H54 (cell line): Measurements from ENCODE around the gene RUSF1.
A peak's percentile ranks its signal among the peaks of the same experiment; 100 is the strongest.

Source experiments
- DNase-seq: peaks from one replicate; pipeline ENCODE4 v3.0.0; 2011; ENCODE audit warnings: low spot score, mixed read lengths; ENCODE audit not compliant: insufficient read length
- FAIRE-seq: peaks from 3 replicates; lab custom pipeline; 2011; peaks lifted over from hg19 to GRCh38; lab: Jason Lieb, UNC
- POLR2A ChIP-seq: IDR thresholded peaks from 2 replicates; pipeline ENCODE4 v1.6.1; 2011; ENCODE audit warnings: low read depth, mild to moderate bottlenecking, low read length

Gene RUSF1

GRCh38 chr16:31464348-31464769 is 43.8 kb downstream of the RUSF1 start:
- no peak for FAIRE-seq
- TF ChIP-seq POLR2A, result no peak
- no peak for DNase-seq

DNA sequence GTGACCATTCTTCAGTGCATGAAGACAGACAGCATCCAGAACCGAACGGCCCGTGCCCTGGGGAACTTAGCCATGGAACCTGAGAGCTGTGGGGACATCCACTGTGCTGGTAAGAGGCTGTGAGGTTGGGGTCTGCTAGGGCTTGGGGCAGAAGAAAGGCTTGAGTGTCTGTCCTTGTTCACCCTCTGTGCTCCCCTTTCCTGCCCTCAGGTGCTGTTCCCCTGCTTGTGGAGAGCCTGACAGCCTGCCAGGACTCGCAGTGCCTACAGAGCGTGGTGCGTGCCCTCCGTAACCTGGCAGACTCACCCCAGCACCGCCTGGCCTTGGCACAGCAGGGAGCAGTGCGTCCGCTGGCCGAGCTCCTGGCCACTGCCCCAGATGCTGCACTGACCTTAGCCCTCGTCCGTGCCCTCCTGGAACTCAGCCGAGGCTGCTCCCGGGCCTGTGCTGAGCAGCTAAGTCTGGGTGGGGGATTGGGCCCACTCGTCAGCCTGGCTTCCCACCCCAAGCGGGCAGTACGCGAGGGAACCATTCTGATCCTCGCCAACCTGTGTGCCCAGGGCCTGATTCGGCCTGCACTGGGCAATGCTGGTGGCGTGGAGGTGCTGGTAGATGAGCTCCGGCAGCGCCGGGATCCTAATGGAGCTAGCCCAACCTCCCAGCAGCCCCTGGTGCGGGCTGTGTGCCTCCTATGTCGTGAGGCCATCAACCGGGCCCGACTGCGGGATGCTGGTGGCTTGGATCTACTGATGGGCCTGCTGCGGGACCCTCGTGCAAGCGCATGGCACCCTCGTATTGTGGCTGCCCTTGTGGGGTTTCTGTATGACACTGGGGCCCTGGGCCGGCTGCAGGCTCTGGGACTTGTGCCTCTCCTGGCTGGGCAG is 46.0 kb downstream of the RUSF1 start:
- DNase-seq, result no peak
- TF ChIP-seq POLR2A, result no peak
- FAIRE-seq, result no peak

DNA sequence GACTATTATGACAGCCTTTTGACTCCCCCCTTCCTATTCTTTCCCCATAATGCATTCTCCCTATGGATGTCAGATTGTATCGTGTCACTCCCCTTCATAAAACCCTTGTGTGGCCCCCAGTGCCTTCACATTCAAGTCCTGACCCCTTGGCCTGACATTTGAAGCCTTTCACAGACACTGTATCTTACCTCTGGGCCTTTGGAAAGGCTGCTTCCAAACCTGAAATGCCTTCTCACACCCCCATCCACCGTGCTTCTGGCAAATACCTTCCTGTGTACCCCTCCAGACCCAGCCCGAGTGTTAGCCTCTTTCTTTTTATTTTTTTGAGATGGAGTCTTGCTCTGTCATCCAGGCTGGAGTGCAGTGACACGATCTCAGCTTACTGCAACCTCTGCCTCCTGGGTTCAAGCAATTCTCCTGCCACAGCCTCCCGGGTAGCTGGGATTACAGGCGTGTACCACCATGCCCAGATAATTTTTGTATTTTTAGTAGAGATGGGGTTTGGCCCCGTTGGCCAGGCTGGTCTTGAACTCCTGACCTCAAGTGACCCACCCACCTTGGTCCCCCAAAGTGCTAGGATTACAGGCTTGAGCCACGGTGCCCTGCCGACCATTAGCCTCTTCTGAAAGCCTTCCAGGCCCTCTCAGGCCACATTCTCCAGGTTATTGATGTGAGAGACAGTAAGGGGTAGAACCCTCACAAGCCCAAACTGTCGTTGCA is 46.8 kb downstream of the RUSF1 start:
- no peak for TF ChIP-seq POLR2A
- FAIRE-seq, result no peak
- no peak for DNase-seq

DNA sequence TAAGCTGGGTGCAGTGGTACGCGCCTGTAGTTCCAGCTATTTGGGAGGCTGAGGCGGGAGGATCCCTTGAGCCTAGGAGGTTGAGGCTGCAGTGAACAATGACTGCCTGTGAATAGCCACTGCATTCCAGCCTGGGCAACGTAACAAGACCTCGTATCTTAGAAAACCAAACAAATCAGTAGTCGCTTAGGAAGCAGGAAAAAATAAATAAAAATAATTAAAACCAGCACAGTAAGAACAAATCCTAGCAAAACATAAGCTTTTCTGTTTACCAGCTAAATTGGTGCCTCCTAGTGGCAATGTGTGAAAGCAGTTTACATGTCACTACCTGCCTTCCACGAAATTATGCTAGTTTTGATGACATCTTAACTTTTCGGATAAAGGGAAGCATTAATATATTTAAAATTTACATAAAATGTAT is 47.6 kb downstream of the RUSF1 start:
- no peak for TF ChIP-seq POLR2A
- no peak for DNase-seq
- FAIRE-seq, result no peak

- peak; percentile 86 for DNase-seq
- peak; percentile 35; the same call in 1 of the 2 replicates for TF ChIP-seq POLR2A
- FAIRE-seq, result peak; percentile 43
Measured at GRCh38 chr16:31459687-31460581, 48.3 kb downstream of the RUSF1 start.

- DNase-seq, result peak; percentile 75
- peak; percentile 81 for FAIRE-seq
- peak; percentile 63 for TF ChIP-seq POLR2A
Measured at GRCh38 chr16:31458844-31459686, 49.1 kb downstream of the RUSF1 start, which contains the start of gene ARMC5. Gene ARMC5 (plus strand): TSS chr16:31459501. CDS start chr16:31459525, 24 bp downstream.

GRCh38 chr16:31458073-31458843 is 49.9 kb downstream of the RUSF1 start:
- TF ChIP-seq POLR2A, result no peak
- FAIRE-seq (no peak), DNase-seq (no peak)

GRCh38 chr16:31456988-31457360 is 51.2 kb downstream of the RUSF1 start:
- no peak for TF ChIP-seq POLR2A
- FAIRE-seq, result no peak
- DNase-seq, result no peak

GRCh38 chr16:31455601-31456314 is 52.4 kb downstream of the RUSF1 start:
- FAIRE-seq (no peak), DNase-seq (no peak)
- TF ChIP-seq POLR2A, result no peak

DNA sequence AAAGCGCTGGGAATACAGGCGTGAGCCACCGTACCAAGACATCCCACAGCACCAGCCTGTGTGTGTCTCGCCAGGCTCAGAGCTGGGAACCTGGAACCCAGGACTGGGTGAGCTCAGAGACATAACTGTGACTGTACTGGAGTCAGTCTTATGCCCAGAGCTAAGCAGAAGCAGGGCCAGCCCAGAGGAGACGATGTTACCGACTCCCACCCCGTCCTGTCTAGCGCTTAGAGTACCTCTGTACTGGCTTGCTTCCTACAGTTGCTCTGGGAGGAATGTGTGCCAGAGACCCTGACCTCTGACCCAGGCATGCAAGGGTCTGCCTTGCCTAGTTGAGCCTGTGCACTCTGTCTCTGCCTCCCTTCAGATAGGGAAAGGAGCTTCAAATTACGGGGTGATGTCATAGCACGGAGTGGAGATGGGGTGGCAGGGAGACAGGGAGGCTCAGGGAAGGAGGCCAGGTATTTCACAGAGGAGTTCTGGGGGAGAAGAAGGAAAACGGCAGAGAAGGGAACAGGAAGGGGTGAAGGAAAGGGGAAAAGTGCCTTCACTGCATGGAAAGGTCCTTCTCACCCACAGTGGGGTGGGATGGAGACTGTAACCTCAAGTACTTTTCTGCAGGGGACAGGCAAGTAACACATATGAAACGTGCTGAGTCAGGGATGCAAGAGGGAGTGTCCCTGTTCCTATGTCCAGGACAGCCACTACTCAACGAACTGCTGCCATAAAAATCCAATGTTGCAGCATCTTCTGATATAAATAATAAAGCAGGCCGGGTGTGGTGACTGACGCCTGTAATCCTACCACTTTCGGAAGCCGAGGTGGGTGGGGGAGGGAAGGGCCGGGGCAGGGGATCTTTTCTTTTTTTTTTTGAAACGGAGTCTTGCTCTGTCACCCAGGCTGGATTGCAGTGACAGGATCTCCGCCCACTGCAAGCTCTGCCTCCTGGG is 54.7 kb downstream of the RUSF1 start:
- DNase-seq (no peak), FAIRE-seq (no peak)
- TF ChIP-seq POLR2A, result no peak

- peak; percentile 60 for FAIRE-seq
- DNase-seq, result no peak
- TF ChIP-seq POLR2A, result no peak
Measured at GRCh38 chr16:31452631-31453106, 55.5 kb downstream of the RUSF1 start.
